CD4-positive, alpha-beta T cell treated with Interleukin-12 subunit alpha and Interleukin-12 subunit beta, for 1 hour (primary cell): ENCODE results near the gene LMOD3.
A peak's percentile ranks its signal among the peaks of the same experiment; 100 is the strongest.

Experiments used
- DNase-seq: peaks from one replicate; pipeline ENCODE4 v3.0.0-alpha.2; 2020

The LMOD3 gene

GRCh38 chr3:69122403-69122802, at the start of gene LMOD3:
LMOD3 (minus strand) TSS chr3:69122595; CDS start chr3:69122386, 209 bp downstream.
- no peak for DNase-seq

GRCh38 chr3:69172058-69172457, 49.7 kb upstream of the LMOD3 start:
- no peak for DNase-seq

DNA sequence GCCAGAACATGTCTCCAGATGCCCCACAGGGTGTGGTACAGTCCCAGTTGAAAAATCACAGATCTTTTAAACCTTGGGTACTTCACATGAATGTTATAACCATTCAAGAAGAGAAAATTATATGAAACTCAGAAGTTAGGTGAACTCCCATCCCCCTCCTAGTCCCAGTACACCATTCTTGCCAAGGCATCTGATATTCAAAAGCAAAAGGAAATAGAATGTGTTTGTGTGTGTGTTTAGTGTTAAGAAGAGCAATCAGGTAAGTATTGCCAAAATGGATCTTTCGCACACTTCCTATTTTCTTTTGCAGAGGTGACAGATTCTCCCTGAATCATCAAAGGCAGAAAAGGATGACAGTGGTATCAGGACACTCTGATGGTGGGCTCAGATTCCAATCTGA, 44.1 kb upstream of the LMOD3 start:
- DNase-seq = no peak

DNA sequence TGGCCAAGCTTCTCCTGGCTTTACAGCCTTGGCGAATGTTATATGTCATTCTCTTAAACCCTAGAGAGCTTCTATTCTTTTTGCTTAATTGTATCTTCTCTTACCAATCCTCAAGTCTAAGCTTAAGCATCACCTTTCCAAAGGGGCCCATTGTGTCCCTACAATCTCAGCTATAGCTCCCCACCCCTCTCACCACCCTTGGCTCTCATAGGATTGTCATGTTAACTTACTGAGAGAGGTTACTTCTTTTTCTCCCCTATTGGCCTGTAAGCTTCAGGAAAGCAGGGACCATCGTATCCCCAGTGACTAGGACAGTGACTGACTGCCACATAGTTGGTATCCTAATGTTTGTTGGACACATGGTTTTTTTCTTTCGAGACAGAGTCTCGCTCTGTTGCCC, 43.3 kb upstream of the LMOD3 start:
- DNase-seq = no peak

DNA sequence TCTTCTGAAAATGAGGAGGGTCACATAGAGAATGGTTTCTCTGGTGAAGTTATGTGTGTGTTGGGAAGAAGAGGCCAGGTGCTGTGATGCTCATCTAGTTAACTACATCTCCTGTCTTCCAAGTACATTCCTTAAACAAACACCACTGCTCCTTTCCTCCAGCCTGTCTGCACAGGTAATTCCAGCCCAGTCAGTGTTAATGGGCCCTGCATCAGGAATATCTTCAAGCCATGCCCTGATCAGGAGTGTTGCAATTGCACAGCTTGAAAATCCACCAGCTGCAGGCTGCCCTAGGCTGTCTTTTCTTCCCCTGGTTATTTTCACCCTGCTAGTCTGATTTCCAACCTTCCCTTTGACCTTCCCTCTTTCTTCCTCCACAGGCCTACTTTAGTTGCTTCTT, 41.9 kb upstream of the LMOD3 start:
- DNase-seq = no peak

GRCh38 chr3:69162308-69162980, 40.0 kb upstream of the LMOD3 start:
- DNase-seq = no peak

DNA sequence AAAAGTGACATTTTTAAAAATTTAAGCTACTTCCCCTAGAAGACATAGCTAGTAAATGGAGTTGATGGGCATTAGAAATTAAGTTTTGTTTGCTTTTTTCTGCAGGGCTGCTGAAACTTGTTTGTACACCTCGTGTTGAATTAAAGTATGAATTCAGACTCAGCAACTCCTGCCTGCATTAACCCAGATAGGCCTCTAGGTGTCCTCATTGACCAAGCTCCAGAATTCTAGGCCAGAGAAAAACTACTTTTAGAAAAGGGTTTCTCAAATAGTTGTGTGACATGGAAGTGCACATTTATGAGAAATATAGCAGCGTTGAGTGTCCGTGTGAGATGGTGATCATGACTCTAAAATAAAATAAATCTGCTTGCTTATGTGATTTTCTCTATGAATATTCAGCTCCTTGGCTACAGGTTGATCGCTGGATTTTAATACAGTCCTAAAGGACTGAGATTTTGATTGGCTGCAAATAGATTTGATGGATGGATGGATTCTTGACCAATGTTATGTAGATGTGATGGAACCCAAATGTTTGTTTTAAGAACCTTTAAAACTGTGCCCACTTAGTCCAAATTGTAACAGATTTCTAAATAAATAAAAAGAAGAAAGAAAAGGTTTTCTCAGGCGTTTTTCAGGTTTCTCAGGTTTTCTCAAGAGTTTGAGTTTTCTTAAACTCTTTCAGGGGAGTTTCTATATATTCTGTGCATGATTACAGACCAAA, 39.4 kb upstream of the LMOD3 start:
- DNase-seq = peak; percentile 65

DNA sequence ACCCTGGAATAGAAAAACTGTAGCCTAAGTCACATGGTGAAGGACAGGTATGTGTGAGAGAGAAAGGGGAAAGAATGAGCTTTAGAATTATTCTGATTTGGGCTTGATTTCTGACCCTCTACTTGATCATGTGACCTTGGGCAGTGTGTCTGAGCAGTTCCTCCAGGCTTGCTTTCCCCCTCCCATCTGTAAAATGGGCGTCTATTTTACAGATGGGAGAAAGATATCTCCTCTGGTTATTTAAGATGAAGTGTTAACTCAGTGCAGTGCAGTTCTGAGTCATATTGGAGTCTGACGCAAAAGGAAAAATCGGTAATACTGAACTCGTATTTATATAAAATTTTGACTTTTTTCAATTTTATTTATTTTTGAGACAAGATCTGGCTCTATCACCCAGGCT, 38.1 kb upstream of the LMOD3 start:
- no peak for DNase-seq

DNA sequence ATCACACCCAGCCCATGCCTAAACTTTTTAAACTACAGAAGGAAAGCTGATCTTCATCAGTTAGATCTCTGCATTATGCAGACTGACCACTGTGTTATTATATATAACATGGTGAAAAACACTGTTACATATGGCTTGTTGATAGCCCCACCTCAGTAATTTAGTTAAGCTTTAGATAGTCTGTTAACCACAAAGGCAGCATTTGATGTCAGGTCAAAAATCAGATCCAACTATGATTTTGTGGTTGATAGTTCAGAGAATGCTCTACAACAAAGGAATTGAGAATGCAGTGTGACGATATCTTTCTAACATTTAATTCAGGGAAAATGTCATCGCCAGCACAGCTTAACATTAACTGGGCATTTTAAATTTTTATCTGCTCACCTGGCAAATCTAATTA, 37.7 kb upstream of the LMOD3 start:
- no peak for DNase-seq

DNA sequence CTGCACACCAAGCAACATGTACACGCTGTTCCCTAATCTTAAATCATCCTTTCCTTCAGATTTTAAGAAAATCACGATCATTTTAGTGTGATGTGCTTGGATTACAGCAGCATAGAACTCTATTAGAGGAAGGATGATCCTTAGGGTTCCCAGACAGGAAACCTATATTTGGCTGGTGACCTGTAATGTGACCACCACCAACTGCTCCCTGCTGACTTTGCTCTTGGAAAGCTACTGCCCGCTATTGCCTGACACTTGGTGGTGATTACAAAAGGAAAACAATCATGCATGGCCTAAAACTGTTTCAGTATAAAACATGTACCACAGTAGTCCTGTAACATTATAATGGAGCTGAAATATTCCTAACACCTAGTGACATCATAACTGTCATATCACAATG, 27.2 kb upstream of the LMOD3 start:
- DNase-seq = no peak

DNA sequence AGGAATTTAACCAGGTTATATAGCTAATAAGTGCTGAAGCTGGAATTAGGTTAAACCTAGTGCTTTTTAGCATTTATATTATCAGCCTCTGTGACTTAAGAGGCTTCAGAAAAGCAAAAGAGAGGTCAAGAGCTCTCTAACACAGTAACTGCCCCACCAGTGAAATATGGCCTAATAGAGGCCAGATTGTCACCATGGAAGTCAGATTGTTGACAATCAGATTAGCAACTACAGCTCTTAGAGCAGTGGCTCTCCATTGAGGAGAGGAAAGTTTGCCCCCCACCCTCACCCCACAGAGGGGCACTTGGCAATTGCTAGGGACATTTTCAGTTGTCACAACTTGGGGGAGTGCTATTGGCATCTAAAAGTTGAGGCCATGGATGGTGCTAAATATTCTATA, 23.3 kb upstream of the LMOD3 start:
- DNase-seq = no peak

DNA sequence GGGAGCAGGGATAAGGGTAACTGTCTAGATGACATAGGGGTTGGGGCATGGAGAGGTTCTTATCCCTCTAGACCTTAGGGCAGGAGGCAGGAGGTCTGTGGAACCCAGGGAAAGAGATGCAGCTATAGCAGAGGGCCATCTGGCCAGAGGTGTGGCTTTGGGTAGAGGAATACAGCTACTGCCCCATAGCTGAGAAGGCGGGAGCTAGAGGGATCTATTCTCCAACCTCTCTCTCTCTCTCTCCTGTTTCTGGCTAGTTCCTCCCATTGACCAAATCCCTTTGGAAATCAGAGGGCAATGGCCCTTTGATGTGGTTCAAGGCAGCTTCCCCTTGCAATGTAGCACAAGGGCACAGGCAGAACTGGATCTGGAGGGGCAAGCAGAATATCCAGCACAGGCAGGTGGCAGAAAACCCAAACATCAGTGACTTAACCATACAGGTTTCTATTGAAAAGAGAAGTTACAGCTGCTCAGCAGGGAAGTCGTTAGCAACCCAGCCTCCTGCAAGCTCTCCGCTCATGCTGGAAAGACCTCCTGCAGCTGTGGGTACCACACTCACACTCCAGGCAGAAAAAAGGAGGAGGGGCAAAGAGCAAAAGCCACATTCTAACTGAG, 22.3 kb upstream of the LMOD3 start:
- no peak for DNase-seq

GRCh38 chr3:69143612-69144011, 21.2 kb upstream of the LMOD3 start:
- DNase-seq = no peak

- DNase-seq = no peak
These were observed 20.5 kb upstream of the LMOD3 start for GRCh38 chr3:69142797-69143454.

- no peak for DNase-seq
These were observed 19.7 kb upstream of the LMOD3 start for GRCh38 chr3:69142090-69142489.

GRCh38 chr3:69141313-69141712, 18.9 kb upstream of the LMOD3 start:
- DNase-seq = no peak

GRCh38 chr3:69137412-69137811, 15.0 kb upstream of the LMOD3 start:
- DNase-seq = no peak

DNA sequence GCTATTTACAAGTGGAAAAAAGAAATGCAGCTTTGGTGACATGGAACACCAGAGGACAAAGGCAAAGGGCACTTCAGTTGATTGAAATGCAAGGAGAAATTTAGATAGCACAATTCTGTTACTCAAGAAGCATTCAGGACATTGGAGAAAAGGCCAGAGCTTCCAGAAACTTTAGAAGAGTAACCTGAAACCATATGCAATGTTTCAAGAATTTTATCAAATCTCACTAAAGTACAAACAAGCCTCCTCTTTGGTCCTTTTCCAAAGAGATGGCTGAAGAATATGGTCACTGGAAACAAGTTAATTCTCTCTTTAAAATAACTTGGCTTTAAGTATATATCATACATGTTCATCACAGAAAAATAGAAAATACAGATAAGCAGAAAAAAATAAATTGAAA, 14.6 kb upstream of the LMOD3 start:
- no peak for DNase-seq

GRCh38 chr3:69130689-69131088, 8.3 kb upstream of the LMOD3 start:
- DNase-seq = no peak

DNA sequence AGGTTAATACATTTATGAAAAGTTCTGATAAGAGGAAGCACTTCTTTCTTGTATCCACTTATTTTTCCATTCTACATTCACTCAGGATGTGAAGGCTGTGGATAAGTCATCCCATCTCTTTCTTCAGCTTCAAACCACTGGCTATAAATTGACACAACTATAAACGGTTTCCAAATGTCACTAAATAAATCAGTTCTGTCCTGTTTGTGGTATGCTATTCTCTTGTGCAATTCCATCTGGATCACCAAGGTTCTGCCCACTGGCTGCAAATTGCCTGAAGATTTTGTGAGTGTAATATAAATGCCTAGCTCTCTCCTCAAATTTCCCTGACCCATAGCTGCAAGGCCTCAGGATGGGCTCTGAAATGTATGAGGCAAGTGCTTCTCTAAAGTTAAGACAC, 7.1 kb upstream of the LMOD3 start:
- DNase-seq = no peak

GRCh38 chr3:69128509-69128908, 6.1 kb upstream of the LMOD3 start:
- no peak for DNase-seq

DNA sequence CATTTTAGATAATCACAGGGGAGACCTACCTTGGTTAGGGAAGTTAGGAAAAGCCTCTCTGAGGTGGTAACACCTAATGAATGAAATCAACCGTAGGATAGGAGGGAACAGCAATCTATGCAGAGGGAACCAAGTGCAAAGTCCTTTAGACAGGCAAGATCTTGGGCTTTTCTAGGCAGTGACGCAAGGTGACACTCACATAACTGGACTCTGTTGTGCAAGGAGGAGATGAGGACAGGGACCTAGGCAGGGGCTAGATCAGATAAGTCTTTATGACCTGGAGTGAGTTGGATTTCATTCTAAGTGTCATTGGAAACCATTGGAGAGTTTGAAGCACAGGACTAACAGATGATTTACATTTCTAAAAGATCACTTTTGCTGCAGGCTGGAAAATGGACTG, 4.6 kb upstream of the LMOD3 start:
- DNase-seq = no peak

GRCh38 chr3:69126216-69126615, 3.8 kb upstream of the LMOD3 start:
- DNase-seq = no peak

- no peak for DNase-seq
These were observed 445 bp downstream of the LMOD3 start for GRCh38 chr3:69121950-69122349.
